Neuronal stem cell (in vitro differentiated cells): ENCODE data around the gene ASH1L.

Source experiments
- DNase-seq: peaks from one replicate; pipeline ENCODE4 v3.0.0-alpha.2; 2013; ENCODE audit warnings: low spot score
- H2AFZ ChIP-seq: one replicate; pipeline ENCODE4 v1.6.1; 2013; ENCODE audit warnings: mild to moderate bottlenecking, low read length, inconsistent platforms
- H2AK5ac ChIP-seq: 2 replicates; pipeline ENCODE4 v1.6.1; 2013; ENCODE audit warnings: low read depth, mild to moderate bottlenecking, inconsistent platforms, low read length, moderate library complexity, mixed read lengths
- H2BK120ac ChIP-seq: 2 replicates; pipeline ENCODE4 v1.6.1; 2013; ENCODE audit warnings: low read depth, mild to moderate bottlenecking, inconsistent platforms, low read length, moderate library complexity, mixed read lengths
- H2BK12ac ChIP-seq: one replicate; pipeline ENCODE4 v1.6.1; 2013; ENCODE audit warnings: low read length, inconsistent platforms
- H2BK15ac ChIP-seq: 2 replicates; pipeline ENCODE4 v1.6.1; 2013; ENCODE audit warnings: mild to moderate bottlenecking, low read length, inconsistent platforms, mixed read lengths
- H2BK5ac ChIP-seq: one replicate; pipeline ENCODE4 v1.6.1; 2013; ENCODE audit warnings: inconsistent platforms, mild to moderate bottlenecking, low read length, moderate library complexity
- H3K14ac ChIP-seq: one replicate; pipeline ENCODE4 v1.6.1; 2013; ENCODE audit warnings: low read length, inconsistent platforms
- H3K18ac ChIP-seq: 2 replicates; pipeline ENCODE4 v1.6.1; 2013; ENCODE audit warnings: low read length, inconsistent platforms
- H3K23ac ChIP-seq: 2 replicates; pipeline ENCODE4 v1.6.1; 2013; ENCODE audit warnings: low read depth, mild to moderate bottlenecking, mixed read lengths, low read length, inconsistent platforms; ENCODE audit not compliant: poor library complexity
- H3K27ac ChIP-seq: replicated peaks from 3 replicates; pipeline ENCODE4 v1.5.1; 2013; ENCODE audit warnings: low read length, inconsistent platforms
- H3K27me3 ChIP-seq, 3 experiments: 2 replicates each; pipeline ENCODE4 v1.6.1; 2013; ENCODE audit warnings: low read length in 3 of 3, mild to moderate bottlenecking in 2 of 3, inconsistent platforms in 1 of 3, low read depth in 1 of 3, mixed read lengths in 1 of 3, moderate library complexity in 1 of 3; ENCODE audit not compliant: control insufficient read depth in 3 of 3, insufficient read depth in 3 of 3
- H3K36me3 ChIP-seq, 2 donors: replicated peaks in 1 of 2; 2 replicates each; pipeline ENCODE4 v1.6.1; 2013; ENCODE audit warnings: low read length in 2 of 2; ENCODE audit not compliant: control insufficient read depth in 2 of 2, insufficient read depth in 2 of 2
- H3K4ac ChIP-seq: 2 replicates; pipeline ENCODE4 v1.6.1; 2013; ENCODE audit warnings: inconsistent platforms, mild to moderate bottlenecking, low read length, moderate library complexity
- H3K4me1 ChIP-seq, 2 donors: 1 replicate in 1 of 2; 2 replicates in 1 of 2; pipeline ENCODE4 v1.6.1; 2013; ENCODE audit warnings: low read length in 2 of 2, low read depth in 1 of 2; ENCODE audit not compliant: control insufficient read depth in 2 of 2, insufficient read depth in 1 of 2
- H3K4me2 ChIP-seq: one replicate; pipeline ENCODE4 v1.6.1; 2013; ENCODE audit warnings: mild to moderate bottlenecking, low read length, inconsistent platforms; ENCODE audit not compliant: insufficient read depth, poor library complexity, severe bottlenecking
- H3K4me3 ChIP-seq, 2 donors: 2 replicates each; pipeline ENCODE4 v1.5.1; 2013; ENCODE audit warnings: low read length in 2 of 2, mild to moderate bottlenecking in 2 of 2, inconsistent platforms in 1 of 2, moderate library complexity in 1 of 2
- H3K79me1 ChIP-seq: one replicate; pipeline ENCODE4 v1.6.1; 2013; ENCODE audit warnings: low read depth, mild to moderate bottlenecking, inconsistent platforms, low read length, moderate library complexity
- H3K9ac ChIP-seq: one replicate; pipeline ENCODE4 v1.6.1; 2013; ENCODE audit warnings: mild to moderate bottlenecking, low read depth, low read length, inconsistent platforms; ENCODE audit not compliant: poor library complexity
- H3K9me3 ChIP-seq, 2 donors: replicated peaks in 1 of 2; 2 replicates each; pipeline versions ENCODE3 to v1.6.1; 2013; ENCODE audit warnings: low read length in 2 of 2, mild to moderate bottlenecking in 2 of 2, inconsistent platforms in 1 of 2, low read depth in 1 of 2, mixed read lengths in 1 of 2, moderate library complexity in 1 of 2; ENCODE audit not compliant: control insufficient read depth in 2 of 2, insufficient read depth in 1 of 2
- H4K8ac ChIP-seq: one replicate; pipeline ENCODE4 v1.6.1; 2013; ENCODE audit warnings: low read depth, mild to moderate bottlenecking, inconsistent platforms, low read length, moderate library complexity
- H4K91ac ChIP-seq: one replicate; pipeline ENCODE4 v1.6.1; 2013; ENCODE audit warnings: low read length, low read depth, mild to moderate bottlenecking, inconsistent platforms; ENCODE audit not compliant: poor library complexity
- WGBS, 2 donors: extraction: QIAGEN DNeasy Blood & Tissue Kit; methylation state at CpG; one replicate each; pipeline ENCODE4 v1.1.7; 2013; ENCODE audit warnings: missing lambda C conversion rate in 2 of 2, mixed read lengths in 1 of 2; ENCODE audit not compliant: insufficient read length in 2 of 2, insufficient replicate concordance in 1 of 2; ENCODE audit errors: extremely low coverage in 2 of 2; 5-methylcytosine and 5-hydroxymethylcytosine counted together

Gene ASH1L

DNA sequence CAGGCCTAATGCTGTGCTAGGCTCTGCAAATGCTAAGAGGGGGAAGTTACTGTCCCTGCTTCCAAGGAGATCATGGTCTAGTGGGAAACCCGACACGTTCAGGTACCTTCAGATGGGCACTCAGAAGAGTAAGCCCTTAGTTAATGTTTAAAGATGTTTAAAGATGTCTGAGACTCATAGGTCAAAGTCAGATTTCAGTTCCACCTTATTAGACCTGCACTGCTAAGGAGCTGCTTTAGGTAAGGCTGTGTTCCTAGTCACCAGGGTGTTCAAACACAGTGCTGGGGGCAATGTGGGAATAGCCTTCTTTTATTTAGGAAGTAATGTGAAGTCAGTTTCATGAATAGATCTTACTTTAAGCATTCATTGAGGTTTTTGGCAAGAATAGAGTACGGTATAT lies 245.7 kb downstream of the ASH1L start:
- H3K23ac ChIP-seq: no peak overlapping the region

DNA sequence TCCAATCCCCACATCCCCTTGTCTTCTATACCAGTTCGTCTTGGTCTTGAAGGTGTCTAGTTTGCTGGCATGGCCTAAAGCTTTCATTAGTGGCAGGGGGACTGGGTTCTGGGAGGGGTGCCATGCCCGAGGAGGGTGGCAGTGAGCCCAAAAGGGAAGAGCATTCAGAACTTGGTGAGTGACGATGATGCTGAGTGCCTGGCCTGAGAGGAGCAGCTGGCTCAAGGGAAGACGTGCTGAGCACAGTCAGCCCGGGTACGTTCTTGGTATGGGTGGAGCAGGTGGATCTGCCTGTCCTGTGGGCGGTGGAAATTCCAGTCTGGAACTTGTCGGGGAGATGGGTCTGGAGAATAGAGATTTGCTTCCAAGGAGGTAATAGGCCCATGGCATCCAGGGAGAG lies 249.3 kb downstream of the ASH1L start:
- Histone ChIP-seq H3K4me2 (no peak overlapping the region), H2BK15ac (no peak overlapping the region), H3K27ac (no peak overlapping the region), H3K4me3 (no peak overlapping the region), H3K4me1 (peaks cover 11 to 15% of the 10 kb centered on the region in 2 donors), H3K36me3 (peaks cover 35 to 84% of the 10 kb centered on the region in 2 donors), H4K91ac (no peak overlapping the region), H3K9me3 (no peaks in the 10 kb centered on the region), H2BK12ac (no peak overlapping the region), H3K27me3 (no peaks in the 10 kb centered on the region), H2BK120ac (no peak overlapping the region), H3K18ac (no peak overlapping the region), H3K9ac (no peak overlapping the region), H3K4ac (no peak overlapping the region), H2BK5ac (no peak overlapping the region), H2AFZ (no peak overlapping the region), H4K8ac (no peak overlapping the region), H3K14ac (no peak overlapping the region), H3K79me1 (peaks cover 18% of the 10 kb centered on the region), H2AK5ac (no peak overlapping the region), H3K23ac (no peak overlapping the region)
- DNase-seq: no peak
- WGBS, 2 donors: no CpG with 5 or more reads among the region's 8 CpGs

More for the DNA sequence above, 245.7 kb downstream of the ASH1L start:
- Histone ChIP-seq H2BK5ac (no peak overlapping the region), H3K27ac (no peak overlapping the region), H2BK15ac (no peak overlapping the region), H4K91ac (no peak overlapping the region), H3K9ac (no peak overlapping the region), H3K27me3 (no peaks in the 10 kb centered on the region), H3K18ac (no peak overlapping the region), H3K79me1 (peaks cover 9% of the 10 kb centered on the region), H2AK5ac (no peak overlapping the region), H2BK120ac (no peak overlapping the region), H3K36me3 (peaks cover 45 to 96% of the 10 kb centered on the region in 2 donors), H3K9me3 (no peaks in the 10 kb centered on the region), H3K4ac (no peak overlapping the region), H3K4me1 (peaks cover 11 to 12% of the 10 kb centered on the region in 2 donors), H2AFZ (no peak overlapping the region), H3K4me3 (no peak overlapping the region), H3K14ac (no peak overlapping the region), H3K4me2 (no peak overlapping the region), H4K8ac (no peak overlapping the region), H2BK12ac (no peak overlapping the region)
- WGBS, 2 donors: no CpG with 5 or more reads among the region's 3 CpGs
- no peak for DNase-seq

DNA sequence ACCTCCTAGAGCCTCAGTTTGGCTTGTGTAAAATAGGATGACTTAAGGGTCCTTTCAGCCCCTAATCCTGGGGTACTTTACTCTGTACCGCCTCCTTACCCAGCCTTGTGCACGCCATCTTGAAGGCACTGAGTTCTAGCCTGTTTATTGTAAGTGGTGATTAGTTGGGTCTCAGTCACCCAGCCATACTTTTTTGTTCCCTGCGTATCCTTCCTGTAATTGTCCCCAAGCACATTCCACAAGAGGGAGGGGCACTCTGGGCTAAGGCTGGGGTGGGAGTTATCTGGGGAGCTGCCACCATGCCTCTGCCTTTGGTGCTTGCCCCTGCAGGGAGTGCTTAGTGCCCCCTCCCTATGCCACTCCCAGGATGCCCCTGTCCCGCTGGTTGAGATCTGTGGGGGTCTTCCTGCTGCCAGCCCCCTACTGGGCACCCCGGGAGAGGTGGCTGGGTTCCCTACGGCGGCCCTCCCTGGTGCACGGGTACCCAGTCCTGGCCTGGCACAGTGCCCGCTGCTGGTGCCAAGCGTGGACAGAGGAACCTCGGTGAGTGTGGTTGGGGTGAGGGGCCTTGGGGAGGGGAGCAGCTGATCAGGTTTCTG lies 253.1 kb downstream of the ASH1L start:
- Histone ChIP-seq H3K4ac (no peak overlapping the region), H2BK12ac (no peak overlapping the region), H3K23ac (peak overlapping the region; percentile 1), H3K18ac (peak overlapping the region; percentile 84), H2BK5ac (peak overlapping the region; percentile 82), H3K4me1 (peaks cover 17 to 21% of the 10 kb centered on the region in 2 donors), H3K36me3 (peaks cover 20 to 49% of the 10 kb centered on the region in 2 donors), H2BK15ac (no peak overlapping the region), H2AK5ac (peak overlapping the region; percentile 31), H2AFZ (no peak overlapping the region), H3K79me1 (peaks cover 13% of the 10 kb centered on the region), H3K14ac (peak overlapping the region; percentile 65), H3K27me3 (no peaks in the 10 kb centered on the region), H3K4me3 (peak overlapping the region; percentile 84 to 97), H2BK120ac (peak overlapping the region; percentile 64), H3K27ac (peak overlapping the region; percentile 77), H4K91ac (no peak overlapping the region), H3K4me2 (peak overlapping the region; percentile 87), H3K9ac (peak overlapping the region; percentile 91), H3K9me3 (no peaks in the 10 kb centered on the region), H4K8ac (no peak overlapping the region)
- WGBS, 2 donors: no CpG with 5 or more reads among the region's 11 CpGs
- no peak for DNase-seq

DNA sequence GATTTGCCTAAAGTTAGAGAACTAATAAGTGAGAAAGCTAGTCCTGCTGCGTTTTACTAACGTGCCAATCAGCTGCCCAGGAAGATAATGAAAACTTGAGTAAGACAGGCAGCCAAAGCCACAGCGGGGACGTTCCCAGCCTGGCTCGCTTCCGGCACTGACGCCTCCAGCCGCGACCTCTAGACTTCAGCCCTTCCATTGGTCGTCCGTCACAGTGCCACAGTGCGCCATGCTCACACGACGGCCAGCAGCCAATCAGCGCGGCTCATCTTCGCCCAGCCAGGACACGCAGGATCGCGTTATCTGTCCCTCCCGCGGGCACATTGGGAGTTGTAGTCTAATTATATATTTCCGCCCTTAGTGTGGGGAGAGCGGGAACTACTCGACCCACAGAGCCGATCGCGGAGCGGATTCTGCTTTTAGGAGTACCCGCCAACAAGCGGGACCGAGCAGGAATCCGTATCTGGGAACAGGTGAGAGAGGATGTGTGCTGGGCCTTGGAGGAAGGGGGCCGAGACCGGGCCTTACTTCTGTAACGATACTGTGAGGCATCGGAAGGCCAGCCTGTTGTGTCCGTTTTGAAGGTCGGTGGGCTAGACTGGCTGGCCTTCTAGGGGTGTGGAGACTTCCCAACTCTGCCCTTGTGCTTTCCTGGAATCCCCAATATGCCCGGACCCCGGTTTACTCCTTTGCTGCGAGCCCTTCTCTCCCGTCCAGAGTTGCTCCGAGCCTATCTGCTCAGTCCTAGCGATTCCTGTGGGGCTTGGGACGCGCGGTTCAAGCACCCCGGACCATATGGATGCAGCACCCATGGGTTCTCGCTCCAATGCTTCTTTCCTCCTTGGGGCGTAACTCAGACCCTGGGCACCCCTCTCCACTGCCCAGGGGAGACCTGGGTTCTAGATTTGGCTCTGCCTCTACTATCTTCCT lies 253.8 kb downstream of the ASH1L start, which contains the start of gene FDPS:
Gene FDPS, plus strand, starts transcription at position 374 of the 930 bp plus-strand sequence. CDS start 924 bp downstream, outside the sequence.
- H3K9me3 ChIP-seq: no peaks in the 10 kb centered on the region
- peaks cover 17 to 21% of the 10 kb centered on the region in 2 donors for H3K4me1 ChIP-seq
- H3K9ac ChIP-seq: peak within 1 kb of the TSS; percentile 91
- peak within 1 kb of the TSS; percentile 84 to 97 for H3K4me3 ChIP-seq
- H3K79me1 ChIP-seq: peaks cover 13% of the 10 kb centered on the region
- H3K4ac ChIP-seq: no peak within 1 kb of the TSS
- H2BK12ac ChIP-seq: no peak within 1 kb of the TSS
- H2BK15ac ChIP-seq: no peak within 1 kb of the TSS
- no CpG with 5 or more reads among the region's 51 CpGs for WGBS, 2 donors
- H2AK5ac ChIP-seq: peak within 1 kb of the TSS; percentile 34
- H3K23ac ChIP-seq: peak within 1 kb of the TSS; percentile 1
- DNase-seq: peak; percentile 95
- H3K14ac ChIP-seq: peak within 1 kb of the TSS; percentile 65
- H2AFZ ChIP-seq: peak within 1 kb of the TSS; percentile 35
- H4K91ac ChIP-seq: no peak within 1 kb of the TSS
- H2BK5ac ChIP-seq: peak within 1 kb of the TSS; percentile 82
- H2BK120ac ChIP-seq: peak within 1 kb of the TSS; percentile 64
- H3K4me2 ChIP-seq: peak within 1 kb of the TSS; percentile 87
- no peaks in the 10 kb centered on the region for H3K27me3 ChIP-seq
- H3K36me3 ChIP-seq: peaks cover 19 to 42% of the 10 kb centered on the region in 2 donors
- peak within 1 kb of the TSS; percentile 87 for H3K27ac ChIP-seq
- no peak within 1 kb of the TSS for H4K8ac ChIP-seq
- peak within 1 kb of the TSS; percentile 84 for H3K18ac ChIP-seq
